ENCODE data around the gene CYP3A7. TPM values are rescaled to one million over a fixed set of nuclear protein-coding genes. Genes with fewer than 3 reads are reported as not detected.
"Not testable (repeated sequence)": the region's sequence is repeated elsewhere in the genome, so short reads cannot be mapped to it uniquely, and the experiment has no call there.

CYP3A7 gene
- polyA plus RNA-seq, 1 donor (not counting 4 experiments of a cell fraction or from before 2014, with no cell fraction given): not detected

DNA sequence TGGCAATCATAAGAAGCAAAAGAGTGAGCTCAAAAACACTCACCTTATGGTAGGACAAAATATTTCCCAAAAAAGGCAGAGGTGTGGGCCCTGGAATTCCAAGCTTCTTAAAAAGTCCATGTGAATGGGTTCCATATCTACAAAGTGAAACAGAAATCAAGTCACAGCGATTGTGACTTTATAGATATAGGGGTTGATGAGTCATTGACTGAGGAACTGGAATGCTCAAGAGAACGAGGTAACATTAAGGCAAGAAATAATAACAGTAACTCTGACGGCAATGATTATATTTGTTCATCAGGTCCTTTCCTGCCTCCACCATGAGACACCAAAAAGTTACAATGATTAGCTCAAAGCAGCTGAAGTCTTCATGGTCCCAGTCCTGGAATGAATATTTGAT lies 45.0 kb upstream of the CYP3A7 start:
- Histone ChIP-seq H3K27ac (ENCODE audit: control insufficient read depth, insufficient read depth, low read length) (no peak overlapping the region), H3K4me2 (ENCODE audit: control insufficient read depth, extremely low read depth, insufficient read depth, low read depth, low read length) (no peak overlapping the region), H2AFZ (ENCODE audit: control insufficient read depth, low read length) (no peak overlapping the region), H3K9ac (ENCODE audit: control insufficient read depth, extremely low read depth, insufficient read depth, low read length) (no peak overlapping the region), H3K4me1 (ENCODE audit: control insufficient read depth, extremely low read depth, insufficient read depth, low read length) (no peaks in the 10 kb centered on the region), H4K20me1 (ENCODE audit: control insufficient read depth, extremely low read depth, insufficient read depth, low read length) (no peaks in the 10 kb centered on the region), H3K36me3 (ENCODE audit: control insufficient read depth in 2 of 2, extremely low read depth in 1 of 2, insufficient read depth in 2 of 2, low read length in 2 of 2) (no peaks in the 10 kb centered on the region), H3K4me3 (ENCODE audit: control insufficient read depth in 2 of 3, extremely low read depth in 1 of 3, insufficient read depth in 2 of 3, low read depth in 1 of 3, low read length in 3 of 3) (no peak overlapping the region), H3K79me2 (ENCODE audit: control insufficient read depth, insufficient read depth, low read length) (no peaks in the 10 kb centered on the region), H3K9me3 (ENCODE audit: control insufficient read depth, low read depth, low read length) (no peaks in the 10 kb centered on the region), H3K9me1 (ENCODE audit: control insufficient read depth, extremely low read depth, insufficient read depth, low read length) (no peaks in the 10 kb centered on the region), H3K27me3 (ENCODE audit: control insufficient read depth, extremely low read depth, insufficient read depth, low read length) (no peaks in the 10 kb centered on the region)
- no peak for TF ChIP-seq EZH2 (IDR thresholded peaks at IDR 0.05; ENCODE audit: low read length)
- TF ChIP-seq, protein P1, sequence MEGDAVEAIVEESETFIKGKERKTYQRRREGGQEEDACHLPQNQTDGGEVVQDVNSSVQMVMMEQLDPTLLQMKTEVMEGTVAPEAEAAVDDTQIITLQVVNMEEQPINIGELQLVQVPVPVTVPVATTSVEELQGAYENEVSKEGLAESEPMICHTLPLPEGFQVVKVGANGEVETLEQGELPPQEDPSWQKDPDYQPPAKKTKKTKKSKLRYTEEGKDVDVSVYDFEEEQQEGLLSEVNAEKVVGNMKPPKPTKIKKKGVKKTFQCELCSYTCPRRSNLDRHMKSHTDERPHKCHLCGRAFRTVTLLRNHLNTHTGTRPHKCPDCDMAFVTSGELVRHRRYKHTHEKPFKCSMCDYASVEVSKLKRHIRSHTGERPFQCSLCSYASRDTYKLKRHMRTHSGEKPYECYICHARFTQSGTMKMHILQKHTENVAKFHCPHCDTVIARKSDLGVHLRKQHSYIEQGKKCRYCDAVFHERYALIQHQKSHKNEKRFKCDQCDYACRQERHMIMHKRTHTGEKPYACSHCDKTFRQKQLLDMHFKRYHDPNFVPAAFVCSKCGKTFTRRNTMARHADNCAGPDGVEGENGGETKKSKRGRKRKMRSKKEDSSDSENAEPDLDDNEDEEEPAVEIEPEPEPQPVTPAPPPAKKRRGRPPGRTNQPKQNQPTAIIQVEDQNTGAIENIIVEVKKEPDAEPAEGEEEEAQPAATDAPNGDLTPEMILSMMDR (optimal IDR thresholded peaks at IDR 0.05 in 1 of 3, IDR thresholded peaks at IDR 0.05 in 1 of 3, conservative IDR thresholded peaks at IDR 0.05 in 1 of 3; ENCODE audit: extremely low read depth in 1 of 3, insufficient read depth in 2 of 3, low read length in 3 of 3): no peak
- no peak for DNase-seq (ENCODE audit: low read depth, low spot score)
- no peak for FAIRE-seq
- dilution Hi-C loops (cut with MboI; ENCODE audit: extremely low pct_ligation_motif_present, low sequenced_read_pairs): no loop called here

DNA sequence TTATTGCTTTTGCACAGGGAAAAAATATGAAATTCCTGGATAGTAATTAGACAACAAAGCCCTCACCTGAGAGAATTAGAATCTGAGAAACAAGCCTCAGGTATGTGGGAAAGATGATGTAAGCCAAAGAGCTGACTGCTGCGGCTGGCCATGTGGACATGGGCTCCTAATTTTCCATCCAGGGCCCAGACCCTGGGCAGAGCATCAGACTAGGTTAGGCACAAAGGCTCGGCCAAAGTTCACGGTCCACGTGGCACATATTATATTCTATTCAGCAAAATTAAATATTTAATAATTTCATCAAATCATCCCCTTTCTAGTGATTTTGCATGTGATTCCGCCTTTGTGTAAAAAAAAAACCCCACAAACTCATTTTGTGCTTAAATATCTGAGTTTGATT lies 43.9 kb upstream of the CYP3A7 start:
- no peak overlapping the region for H3K27ac ChIP-seq (ENCODE audit: control insufficient read depth, insufficient read depth, low read length)
- no peak overlapping the region for H3K4me3 ChIP-seq (ENCODE audit: control insufficient read depth in 2 of 3, extremely low read depth in 1 of 3, insufficient read depth in 2 of 3, low read depth in 1 of 3, low read length in 3 of 3)
- no peak overlapping the region for H3K4me2 ChIP-seq (ENCODE audit: control insufficient read depth, extremely low read depth, insufficient read depth, low read depth, low read length)
- H3K9me1 ChIP-seq (ENCODE audit: control insufficient read depth, extremely low read depth, insufficient read depth, low read length): no peaks in the 10 kb centered on the region
- TF ChIP-seq, protein P1 (optimal IDR thresholded peaks at IDR 0.05 in 1 of 3, IDR thresholded peaks at IDR 0.05 in 1 of 3, conservative IDR thresholded peaks at IDR 0.05 in 1 of 3; ENCODE audit: extremely low read depth in 1 of 3, insufficient read depth in 2 of 3, low read length in 3 of 3): no peak
- no peak for TF ChIP-seq EZH2 (IDR thresholded peaks at IDR 0.05; ENCODE audit: low read length)
- H4K20me1 ChIP-seq (ENCODE audit: control insufficient read depth, extremely low read depth, insufficient read depth, low read length): no peaks in the 10 kb centered on the region
- no peak overlapping the region for H2AFZ ChIP-seq (ENCODE audit: control insufficient read depth, low read length)
- no peaks in the 10 kb centered on the region for H3K79me2 ChIP-seq (ENCODE audit: control insufficient read depth, insufficient read depth, low read length)
- no peaks in the 10 kb centered on the region for H3K9me3 ChIP-seq (ENCODE audit: control insufficient read depth, low read depth, low read length)
- FAIRE-seq: no peak
- no peak for DNase-seq (ENCODE audit: low read depth, low spot score)
- dilution Hi-C loops (cut with MboI; ENCODE audit: extremely low pct_ligation_motif_present, low sequenced_read_pairs): no loop called here
- no peaks in the 10 kb centered on the region for H3K27me3 ChIP-seq (ENCODE audit: control insufficient read depth, extremely low read depth, insufficient read depth, low read length)
- H3K36me3 ChIP-seq (ENCODE audit: control insufficient read depth in 2 of 2, extremely low read depth in 1 of 2, insufficient read depth in 2 of 2, low read length in 2 of 2): no peaks in the 10 kb centered on the region
- H3K4me1 ChIP-seq (ENCODE audit: control insufficient read depth, extremely low read depth, insufficient read depth, low read length): no peaks in the 10 kb centered on the region
- no peak overlapping the region for H3K9ac ChIP-seq (ENCODE audit: control insufficient read depth, extremely low read depth, insufficient read depth, low read length)

DNA sequence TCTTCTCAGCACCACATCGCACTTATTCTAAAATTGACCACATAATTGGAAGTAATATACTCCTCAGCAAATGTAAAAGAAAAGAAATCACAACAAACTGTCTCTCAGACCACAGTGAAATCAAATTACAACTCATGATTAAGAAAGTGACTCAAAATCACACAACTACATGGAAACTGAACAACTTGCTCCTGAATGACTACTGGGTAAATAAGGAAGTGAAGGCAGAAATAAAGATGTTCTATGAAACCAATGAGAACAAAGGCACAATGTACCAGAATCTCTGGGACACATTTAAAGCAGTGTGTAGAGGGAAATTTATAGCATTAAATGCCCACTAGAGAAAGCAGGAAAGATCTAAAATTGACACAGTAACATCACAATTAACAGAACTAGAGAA lies 38.4 kb upstream of the CYP3A7 start:
- DNase-seq (ENCODE audit: low read depth, low spot score); H3K27me3 ChIP-seq (ENCODE audit: control insufficient read depth, extremely low read depth, insufficient read depth, low read length); H3K4me3 ChIP-seq (ENCODE audit: control insufficient read depth in 2 of 3, extremely low read depth in 1 of 3, insufficient read depth in 2 of 3, low read depth in 1 of 3, low read length in 3 of 3); H4K20me1 ChIP-seq (ENCODE audit: control insufficient read depth, extremely low read depth, insufficient read depth, low read length); dilution Hi-C loops (cut with MboI; ENCODE audit: extremely low pct_ligation_motif_present, low sequenced_read_pairs); FAIRE-seq; H3K4me2 ChIP-seq (ENCODE audit: control insufficient read depth, extremely low read depth, insufficient read depth, low read depth, low read length); H3K27ac ChIP-seq (ENCODE audit: control insufficient read depth, insufficient read depth, low read length); H3K4me1 ChIP-seq (ENCODE audit: control insufficient read depth, extremely low read depth, insufficient read depth, low read length); H2AFZ ChIP-seq (ENCODE audit: control insufficient read depth, low read length); H3K36me3 ChIP-seq (ENCODE audit: control insufficient read depth in 2 of 2, extremely low read depth in 1 of 2, insufficient read depth in 2 of 2, low read length in 2 of 2); H3K9me3 ChIP-seq (ENCODE audit: control insufficient read depth, low read depth, low read length); H3K79me2 ChIP-seq (ENCODE audit: control insufficient read depth, insufficient read depth, low read length); H3K9me1 ChIP-seq (ENCODE audit: control insufficient read depth, extremely low read depth, insufficient read depth, low read length); H3K9ac ChIP-seq (ENCODE audit: control insufficient read depth, extremely low read depth, insufficient read depth, low read length): not testable (repeated sequence)

Data from keratinocyte (primary cell).